Uterus (tissue), 4 donors: ENCODE data around the gene CGNL1. TPM values are rescaled to one million over a fixed set of nuclear protein-coding genes. Genes with fewer than 3 reads are reported as not detected.

Source experiments
- DNase-seq, 2 donors: peaks; one replicate each; pipeline ENCODE4 v3.0.0-alpha.2; 2019 to 2020
- H3K27ac ChIP-seq, 2 donors: fragments of 200-600 bp; sonication (generic); 1 replicate in 1 of 2; 2 replicates in 1 of 2; pipeline ENCODE4 v1.5.1; 2016 to 2018
- H3K27me3 ChIP-seq, 2 donors: fragments of 200-600 bp; sonication (generic); one replicate each; pipeline ENCODE4 v1.5.1; 2018 to 2019; ENCODE audit warnings: control low read depth in 1 of 2
- H3K36me3 ChIP-seq, 2 donors: fragments of 200-600 bp; sonication (generic); one replicate each; pipeline ENCODE4 v1.5.1; 2019; ENCODE audit warnings: control low read depth in 1 of 2
- H3K4me1 ChIP-seq, 2 donors: fragments of 200-600 bp; sonication (generic); one replicate each; pipeline ENCODE4 v1.5.1; 2018 to 2019; ENCODE audit warnings: control low read depth in 1 of 2
- H3K4me3 ChIP-seq, 2 donors: fragments of 200-600 bp; sonication (generic); 1 replicate in 1 of 2; 2 replicates in 1 of 2; pipeline ENCODE4 v1.5.1; 2018 to 2019; ENCODE audit warnings: mild to moderate bottlenecking in 1 of 2
- H3K9me3 ChIP-seq, 2 donors: fragments of 200-600 bp; sonication (generic); one replicate each; pipeline ENCODE4 v1.5.1; 2019; ENCODE audit warnings: control low read depth in 1 of 2
- POLR2A ChIP-seq, 2 donors: fragments of 450-650 bp; IDR thresholded peaks; one replicate each; pipeline ENCODE4 v1.6.1; 2016; ENCODE audit warnings: antibody characterized with exemption in 2 of 2, mild to moderate bottlenecking in 1 of 2, moderate library complexity in 1 of 2
- intact Hi-C: fragments of 100-400 bp; cut with DNase I; formaldehyde crosslinking; loops from one replicate; pipeline ENCODE4 v1.15.1; 2023; ENCODE audit warnings: low total_unique reads
- total RNA-seq, 4 donors: library from RNA; depleted of rRNA in 3 of 4; stranded (reverse); fragments of >200 nt in 3 of 4; gene quantifications; one replicate each; pipeline versions ENCODE4 v1.1.0 to v1.2.4, GENCODE V29; 2014 to 2023
- TF ChIP-seq, protein P1 (sequence below), 4 experiments: fragments of 200-600 bp in 2 of 4; fragments of 450-650 bp in 2 of 4; sonication (generic) in 2 of 4; IDR thresholded peaks; one replicate each; pipeline ENCODE4 v1.5.1; 2016 to 2019; ENCODE audit warnings: antibody characterized with exemption in 4 of 4, mild to moderate bottlenecking in 2 of 4, moderate library complexity in 1 of 4
- donor health status: DM: yes; HTN: yes; CAD: no.

CGNL1 gene
- total RNA-seq, 4 donors from 2014 or later, result 15.1 to 74.4 (median 31.7) TPM

DNA sequence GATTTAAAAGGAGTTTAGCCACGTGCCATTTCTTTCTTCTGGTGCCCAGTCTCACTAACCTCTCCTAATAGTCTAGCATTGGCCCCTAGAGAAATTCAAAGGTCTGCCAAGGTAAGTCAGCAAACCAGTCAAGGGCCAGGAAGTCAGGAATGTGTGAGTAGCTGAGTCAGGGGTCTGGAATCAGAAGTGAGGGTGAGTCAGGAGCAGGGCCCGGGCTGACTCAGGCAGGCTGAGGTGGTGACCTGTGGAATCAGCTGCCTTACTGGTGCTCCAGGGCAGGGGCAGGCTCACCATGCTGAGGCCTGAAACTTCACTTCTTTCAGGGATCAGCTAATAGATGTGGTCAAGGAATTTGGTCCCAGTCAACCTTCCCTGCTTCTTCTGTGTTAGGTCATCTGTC is 109.6 kb downstream of the CGNL1 start:
- intact Hi-C loops, result no loop called here
- Histone ChIP-seq H3K27ac (no peak overlapping the region), H3K4me1 (no peaks in the 10 kb centered on the region), H3K27me3 (no peaks in the 10 kb centered on the region), H3K4me3 (no peak overlapping the region), H3K9me3 (no peaks in the 10 kb centered on the region), H3K36me3 (no peaks in the 10 kb centered on the region)
- TF ChIP-seq, protein P1, sequence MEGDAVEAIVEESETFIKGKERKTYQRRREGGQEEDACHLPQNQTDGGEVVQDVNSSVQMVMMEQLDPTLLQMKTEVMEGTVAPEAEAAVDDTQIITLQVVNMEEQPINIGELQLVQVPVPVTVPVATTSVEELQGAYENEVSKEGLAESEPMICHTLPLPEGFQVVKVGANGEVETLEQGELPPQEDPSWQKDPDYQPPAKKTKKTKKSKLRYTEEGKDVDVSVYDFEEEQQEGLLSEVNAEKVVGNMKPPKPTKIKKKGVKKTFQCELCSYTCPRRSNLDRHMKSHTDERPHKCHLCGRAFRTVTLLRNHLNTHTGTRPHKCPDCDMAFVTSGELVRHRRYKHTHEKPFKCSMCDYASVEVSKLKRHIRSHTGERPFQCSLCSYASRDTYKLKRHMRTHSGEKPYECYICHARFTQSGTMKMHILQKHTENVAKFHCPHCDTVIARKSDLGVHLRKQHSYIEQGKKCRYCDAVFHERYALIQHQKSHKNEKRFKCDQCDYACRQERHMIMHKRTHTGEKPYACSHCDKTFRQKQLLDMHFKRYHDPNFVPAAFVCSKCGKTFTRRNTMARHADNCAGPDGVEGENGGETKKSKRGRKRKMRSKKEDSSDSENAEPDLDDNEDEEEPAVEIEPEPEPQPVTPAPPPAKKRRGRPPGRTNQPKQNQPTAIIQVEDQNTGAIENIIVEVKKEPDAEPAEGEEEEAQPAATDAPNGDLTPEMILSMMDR (IDR thresholded peaks at IDR 0.05), result no peak
- TF ChIP-seq POLR2A (IDR thresholded peaks at IDR 0.05), result no peak
- DNase-seq, result no peak

GRCh38 chr15:57486833-57487232 is 110.5 kb downstream of the CGNL1 start:
- TF ChIP-seq, protein P1 (IDR thresholded peaks at IDR 0.05), result no peak
- no peak for TF ChIP-seq POLR2A (IDR thresholded peaks at IDR 0.05)
- DNase-seq, result no peak
- H3K4me1 ChIP-seq, result no peaks in the 10 kb centered on the region

DNA sequence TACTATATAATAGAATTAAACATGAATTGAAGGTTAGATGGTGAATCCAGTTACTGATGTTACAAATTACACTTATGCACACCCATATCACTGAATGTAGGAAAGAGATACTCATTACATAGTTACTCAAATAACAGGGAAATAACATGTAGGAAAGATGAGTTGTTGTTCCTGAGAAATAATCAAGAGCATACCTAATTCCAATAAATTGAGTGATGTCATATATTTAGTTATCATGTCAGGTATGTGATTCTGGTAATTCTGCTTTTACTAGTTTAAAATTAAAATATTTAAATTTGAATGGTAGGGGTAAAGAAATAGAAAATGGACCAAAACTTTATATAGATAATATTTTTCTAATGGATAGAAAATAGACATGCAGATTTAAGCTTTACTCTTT is 112.8 kb downstream of the CGNL1 start:
- no peaks in the 10 kb centered on the region for H3K9me3 ChIP-seq
- H3K4me3 ChIP-seq, result no peak overlapping the region
- DNase-seq, result no peak
- no peak overlapping the region for H3K27ac ChIP-seq
- intact Hi-C loops, result no loop called here
- H3K36me3 ChIP-seq, result no peaks in the 10 kb centered on the region
- H3K4me1 ChIP-seq, result no peaks in the 10 kb centered on the region
- no peak for TF ChIP-seq POLR2A (IDR thresholded peaks at IDR 0.05)
- TF ChIP-seq, protein P1 (IDR thresholded peaks at IDR 0.05), result no peak
- no peaks in the 10 kb centered on the region for H3K27me3 ChIP-seq

More at GRCh38 chr15:57486833-57487232, 110.5 kb downstream of the CGNL1 start:
- no peak overlapping the region for H3K4me3 ChIP-seq
- H3K9me3 ChIP-seq, result no peaks in the 10 kb centered on the region
- no peaks in the 10 kb centered on the region for H3K36me3 ChIP-seq
- H3K27ac ChIP-seq, result no peak overlapping the region
- no peaks in the 10 kb centered on the region for H3K27me3 ChIP-seq
- intact Hi-C loops, result no loop called here

- TF ChIP-seq POLR2A (IDR thresholded peaks at IDR 0.05), result no peak
- TF ChIP-seq, protein P1 (IDR thresholded peaks at IDR 0.05), result no peak
- no peaks in the 10 kb centered on the region for H3K9me3 ChIP-seq
- H3K4me1 ChIP-seq, result no peaks in the 10 kb centered on the region
- DNase-seq, result no peak
- no peak overlapping the region for H3K4me3 ChIP-seq
- no peaks in the 10 kb centered on the region for H3K36me3 ChIP-seq
- no peak overlapping the region for H3K27ac ChIP-seq
- H3K27me3 ChIP-seq, result no peaks in the 10 kb centered on the region
- intact Hi-C loops, result no loop called here
These were observed 117.0 kb downstream of the CGNL1 start for GRCh38 chr15:57493351-57493750.

DNA sequence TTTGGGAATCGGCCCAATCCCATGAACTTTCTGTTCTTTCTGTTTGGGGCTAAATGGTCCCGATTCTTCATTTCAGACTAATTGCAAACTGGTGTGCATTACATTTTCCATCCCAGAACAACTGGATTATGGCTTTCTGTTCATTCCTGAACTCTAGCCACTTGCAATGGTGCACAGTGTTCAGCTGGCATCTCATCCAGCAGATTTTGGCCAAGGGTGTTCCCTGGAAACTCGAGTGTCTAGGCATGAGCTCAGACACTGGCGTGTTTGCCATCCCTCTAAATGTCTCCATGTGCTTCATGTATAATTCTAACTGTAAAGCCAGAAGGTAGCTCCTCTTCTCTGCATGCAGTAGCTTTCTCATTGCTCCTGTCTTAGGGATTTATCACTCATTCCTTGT is 118.3 kb downstream of the CGNL1 start:
- intact Hi-C loops, result no loop called here
- no peaks in the 10 kb centered on the region for H3K9me3 ChIP-seq
- H3K4me3 ChIP-seq, result no peak overlapping the region
- DNase-seq, result no peak
- H3K4me1 ChIP-seq, result no peaks in the 10 kb centered on the region
- no peak overlapping the region for H3K27ac ChIP-seq
- TF ChIP-seq, protein P1 (IDR thresholded peaks at IDR 0.05), result no peak
- TF ChIP-seq POLR2A (IDR thresholded peaks at IDR 0.05), result no peak
- H3K27me3 ChIP-seq, result no peaks in the 10 kb centered on the region
- H3K36me3 ChIP-seq, result no peaks in the 10 kb centered on the region
